Measurements from ENCODE around the gene TMEM225B.
"Not testable (repeated sequence)": the region's sequence is repeated elsewhere in the genome, so short reads cannot be mapped to it uniquely, and the experiment has no call there.

TMEM225B gene

GRCh38 chr7:99597762-99598501, at the start of gene TMEM225B:
TSS of gene TMEM225B (plus strand) at chr7:99598267. CDS start at chr7:99604389, 6,122 bp downstream.
- H3K9ac ChIP-seq (ENCODE audit: low read length), result no peak within 1 kb of the TSS
- H3K27me3 ChIP-seq (ENCODE audit: control insufficient read depth, insufficient read depth, low read length), result peaks cover 10% of the 10 kb centered on the region
- H3K4me1 ChIP-seq (ENCODE audit: control insufficient read depth, insufficient read depth, low read length), result no peaks in the 10 kb centered on the region
- no peaks in the 10 kb centered on the region for H3K36me3 ChIP-seq (ENCODE audit: control insufficient read depth, insufficient read depth, low read length)
- H3K4me3 ChIP-seq (ENCODE audit: low read length), result no peak within 1 kb of the TSS
- no peaks in the 10 kb centered on the region for H3K9me3 ChIP-seq (ENCODE audit: control insufficient read depth, low read length)

- not testable (repeated sequence) for H3K36me3 ChIP-seq (ENCODE audit: control insufficient read depth, insufficient read depth, low read length); H3K9me3 ChIP-seq (ENCODE audit: control insufficient read depth, low read length); H3K9ac ChIP-seq (ENCODE audit: low read length); H3K4me3 ChIP-seq (ENCODE audit: low read length); H3K27me3 ChIP-seq (ENCODE audit: control insufficient read depth, insufficient read depth, low read length)
- H3K4me1 ChIP-seq (ENCODE audit: control insufficient read depth, insufficient read depth, low read length), result peaks cover 15% of the 10 kb centered on the region
Measured at GRCh38 chr7:99549545-99549944, 48.5 kb upstream of the TMEM225B start.

- Histone ChIP-seq H3K4me3 (ENCODE audit: low read length) (peak overlapping the region; percentile 99), H3K9me3 (ENCODE audit: control insufficient read depth, low read length) (no peaks in the 10 kb centered on the region), H3K36me3 (ENCODE audit: control insufficient read depth, insufficient read depth, low read length) (no peaks in the 10 kb centered on the region), H3K27me3 (ENCODE audit: control insufficient read depth, insufficient read depth, low read length) (no peaks in the 10 kb centered on the region), H3K4me1 (ENCODE audit: control insufficient read depth, insufficient read depth, low read length) (peaks cover 15% of the 10 kb centered on the region), H3K9ac (ENCODE audit: low read length) (peak overlapping the region; percentile 95)
Measured at GRCh38 chr7:99551334-99551733, 46.7 kb upstream of the TMEM225B start.

- no peaks in the 10 kb centered on the region for H3K27me3 ChIP-seq (ENCODE audit: control insufficient read depth, insufficient read depth, low read length)
- no peaks in the 10 kb centered on the region for H3K36me3 ChIP-seq (ENCODE audit: control insufficient read depth, insufficient read depth, low read length)
Measured at GRCh38 chr7:99551767-99552463, 46.2 kb upstream of the TMEM225B start, which contains the start of gene FAM200A. TSS of gene FAM200A (minus strand) at chr7:99552114. CDS start at chr7:99548407, 3,707 bp downstream.

GRCh38 chr7:99553039-99553438, 45.0 kb upstream of the TMEM225B start:
- Histone ChIP-seq H3K9ac (ENCODE audit: low read length) (no peak overlapping the region), H3K36me3 (ENCODE audit: control insufficient read depth, insufficient read depth, low read length) (no peaks in the 10 kb centered on the region), H3K4me1 (ENCODE audit: control insufficient read depth, insufficient read depth, low read length) (peaks cover 15% of the 10 kb centered on the region), H3K4me3 (ENCODE audit: low read length) (no peak overlapping the region), H3K9me3 (ENCODE audit: control insufficient read depth, low read length) (no peaks in the 10 kb centered on the region), H3K27me3 (ENCODE audit: control insufficient read depth, insufficient read depth, low read length) (no peaks in the 10 kb centered on the region)

More at GRCh38 chr7:99551767-99552463, 46.2 kb upstream of the TMEM225B start, which contains the start of gene FAM200A:
- Histone ChIP-seq H3K9me3 (ENCODE audit: control insufficient read depth, low read length) (no peaks in the 10 kb centered on the region), H3K9ac (ENCODE audit: low read length) (peak within 1 kb of the TSS; percentile 95), H3K4me1 (ENCODE audit: control insufficient read depth, insufficient read depth, low read length) (peaks cover 15% of the 10 kb centered on the region), H3K4me3 (ENCODE audit: low read length) (peak within 1 kb of the TSS; percentile 99)

GRCh38 chr7:99554939-99555338, 43.1 kb upstream of the TMEM225B start:
- Histone ChIP-seq H3K27me3 (ENCODE audit: control insufficient read depth, insufficient read depth, low read length) (no peaks in the 10 kb centered on the region), H3K4me3 (ENCODE audit: low read length) (no peak overlapping the region), H3K9me3 (ENCODE audit: control insufficient read depth, low read length) (no peaks in the 10 kb centered on the region), H3K9ac (ENCODE audit: low read length) (no peak overlapping the region), H3K4me1 (ENCODE audit: control insufficient read depth, insufficient read depth, low read length) (peaks cover 16% of the 10 kb centered on the region), H3K36me3 (ENCODE audit: control insufficient read depth, insufficient read depth, low read length) (no peaks in the 10 kb centered on the region)

- no peaks in the 10 kb centered on the region for H3K27me3 ChIP-seq (ENCODE audit: control insufficient read depth, insufficient read depth, low read length)
- peaks cover 9% of the 10 kb centered on the region for H3K4me1 ChIP-seq (ENCODE audit: control insufficient read depth, insufficient read depth, low read length)
- H3K9me3 ChIP-seq (ENCODE audit: control insufficient read depth, low read length), result no peaks in the 10 kb centered on the region
- H3K36me3 ChIP-seq (ENCODE audit: control insufficient read depth, insufficient read depth, low read length), result peaks cover 8% of the 10 kb centered on the region
- peak overlapping the region; percentile 97 for H3K9ac ChIP-seq (ENCODE audit: low read length)
- no peak overlapping the region for H3K4me3 ChIP-seq (ENCODE audit: low read length)
Measured at GRCh38 chr7:99557196-99557607, 40.9 kb upstream of the TMEM225B start.

- Histone ChIP-seq H3K36me3 (ENCODE audit: control insufficient read depth, insufficient read depth, low read length) (peaks cover 9% of the 10 kb centered on the region), H3K27me3 (ENCODE audit: control insufficient read depth, insufficient read depth, low read length) (no peaks in the 10 kb centered on the region), H3K4me1 (ENCODE audit: control insufficient read depth, insufficient read depth, low read length) (peaks cover 12% of the 10 kb centered on the region), H3K9ac (ENCODE audit: low read length) (peak overlapping the region; percentile 97), H3K9me3 (ENCODE audit: control insufficient read depth, low read length) (no peaks in the 10 kb centered on the region), H3K4me3 (ENCODE audit: low read length) (peak overlapping the region; percentile 79)
Measured at GRCh38 chr7:99557940-99558305, 40.1 kb upstream of the TMEM225B start.

- no peaks in the 10 kb centered on the region for H3K27me3 ChIP-seq (ENCODE audit: control insufficient read depth, insufficient read depth, low read length)
- peak within 1 kb of the TSS; percentile 79 for H3K4me3 ChIP-seq (ENCODE audit: low read length)
- peaks cover 9% of the 10 kb centered on the region for H3K36me3 ChIP-seq (ENCODE audit: control insufficient read depth, insufficient read depth, low read length)
- no peaks in the 10 kb centered on the region for H3K9me3 ChIP-seq (ENCODE audit: control insufficient read depth, low read length)
- peaks cover 14% of the 10 kb centered on the region for H3K4me1 ChIP-seq (ENCODE audit: control insufficient read depth, insufficient read depth, low read length)
- H3K9ac ChIP-seq (ENCODE audit: low read length), result peak within 1 kb of the TSS; percentile 97
Measured at GRCh38 chr7:99558306-99559174, 39.5 kb upstream of the TMEM225B start, which contains the start of gene ZNF655. TSS of gene ZNF655 (plus strand) at chr7:99558642. CDS start at chr7:99560560, 1,918 bp downstream.

- H3K27me3 ChIP-seq (ENCODE audit: control insufficient read depth, insufficient read depth, low read length), result no peaks in the 10 kb centered on the region
- peak overlapping the region; percentile 97 for H3K9ac ChIP-seq (ENCODE audit: low read length)
- peak overlapping the region; percentile 79 for H3K4me3 ChIP-seq (ENCODE audit: low read length)
- H3K9me3 ChIP-seq (ENCODE audit: control insufficient read depth, low read length), result no peaks in the 10 kb centered on the region
- peaks cover 13% of the 10 kb centered on the region for H3K36me3 ChIP-seq (ENCODE audit: control insufficient read depth, insufficient read depth, low read length)
- H3K4me1 ChIP-seq (ENCODE audit: control insufficient read depth, insufficient read depth, low read length), result peaks cover 14% of the 10 kb centered on the region
Measured at GRCh38 chr7:99559175-99559915, 38.7 kb upstream of the TMEM225B start.
